Neuron (in vitro differentiated cells): ENCODE measurements around the gene LGR6.

Experiments
- H2AFZ ChIP-seq: one replicate; pipeline ENCODE4 v1.6.1; 2013; ENCODE audit warnings: low read depth, mild to moderate bottlenecking, inconsistent platforms, low read length, moderate library complexity
- H3K27me3 ChIP-seq: one replicate; pipeline ENCODE4 v1.6.1; 2013; ENCODE audit warnings: low read length; ENCODE audit not compliant: insufficient read depth
- H3K36me3 ChIP-seq: one replicate; pipeline ENCODE4 v1.6.1; 2013; ENCODE audit warnings: low read length; ENCODE audit not compliant: insufficient read depth
- H3K4me1 ChIP-seq: one replicate; pipeline ENCODE4 v1.6.1; 2013; ENCODE audit warnings: low read length; ENCODE audit not compliant: insufficient read depth
- H3K4me3 ChIP-seq: 2 replicates; pipeline ENCODE4 v1.5.1; 2013; ENCODE audit warnings: mild to moderate bottlenecking, low read length, moderate library complexity
- H3K9me3 ChIP-seq: one replicate; pipeline ENCODE4 v1.6.1; 2013; ENCODE audit warnings: low read length

Gene LGR6

DNA sequence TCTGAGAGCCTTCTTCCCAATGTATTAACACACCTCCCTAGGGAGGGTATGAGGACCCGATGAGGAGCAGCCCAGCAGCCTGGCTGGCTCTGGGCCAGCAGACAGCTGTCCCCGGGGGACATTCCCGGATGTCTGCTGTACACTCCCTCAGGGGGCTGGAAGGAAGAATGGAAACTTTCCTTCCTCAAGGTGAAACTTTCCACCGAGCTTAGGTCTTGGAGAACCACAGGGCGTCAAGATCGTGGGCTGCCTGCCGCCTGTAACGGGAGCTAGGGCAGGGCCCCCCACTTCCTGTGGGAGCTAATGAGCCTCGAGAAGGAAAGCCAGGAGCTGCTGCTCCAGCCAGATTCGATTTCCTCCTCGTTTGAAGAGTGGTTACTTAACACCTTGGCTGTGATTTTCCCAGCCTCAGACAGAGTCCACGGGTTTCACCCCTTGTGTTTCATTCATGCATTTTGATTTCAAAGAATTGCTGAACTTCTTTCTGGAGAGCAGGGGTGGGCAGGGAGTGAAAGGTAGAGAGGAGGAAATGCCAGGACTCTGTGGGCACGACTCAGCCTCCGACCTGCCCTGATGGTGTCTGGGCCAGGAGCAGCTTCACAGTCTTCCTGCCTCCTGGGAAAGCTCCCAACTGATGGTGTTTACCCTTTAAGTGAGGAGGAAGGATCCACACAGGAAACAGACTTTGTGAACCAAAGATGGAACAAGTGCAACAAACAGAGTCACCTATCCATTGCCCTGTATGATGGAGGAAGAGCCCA, 118.5 kb downstream of the LGR6 start:
- Histone ChIP-seq H3K4me1 (no peaks in the 10 kb centered on the region), H3K4me3 (no peak overlapping the region), H2AFZ (no peak overlapping the region), H3K27me3 (peaks cover 17% of the 10 kb centered on the region), H3K36me3 (no peaks in the 10 kb centered on the region), H3K9me3 (no peaks in the 10 kb centered on the region)

DNA sequence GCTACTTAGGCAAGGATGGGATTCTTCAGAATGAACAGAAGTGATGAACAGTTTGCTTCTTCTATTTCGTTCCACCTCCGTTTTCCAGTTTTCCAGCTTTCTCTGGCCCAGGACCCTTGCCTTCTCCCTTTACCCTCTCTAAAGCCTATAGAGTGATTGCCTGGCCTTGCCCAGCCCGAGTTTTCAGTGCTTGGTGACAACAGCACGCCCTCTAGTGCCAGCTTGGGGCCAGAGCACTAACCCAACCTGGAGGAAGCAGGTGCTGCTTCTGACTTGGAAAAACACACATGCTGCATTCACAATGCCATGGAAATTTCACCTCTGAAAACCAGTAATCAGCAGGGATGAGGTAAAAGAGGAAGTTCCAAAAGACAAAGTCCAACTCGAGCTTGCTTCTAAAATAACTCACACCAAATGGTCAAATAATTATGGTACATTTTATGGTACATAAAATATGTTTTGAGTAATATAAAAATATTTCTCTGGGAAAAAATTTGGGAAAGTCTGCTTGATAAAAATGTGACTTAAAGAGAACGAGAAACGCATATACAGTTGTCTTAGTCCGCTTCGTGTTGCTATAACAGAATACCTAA, 122.1 kb downstream of the LGR6 start:
- Histone ChIP-seq H3K27me3 (peaks cover 10% of the 10 kb centered on the region), H3K36me3 (no peaks in the 10 kb centered on the region), H3K9me3 (no peaks in the 10 kb centered on the region), H3K4me3 (no peak overlapping the region), H2AFZ (no peak overlapping the region), H3K4me1 (no peaks in the 10 kb centered on the region)

DNA sequence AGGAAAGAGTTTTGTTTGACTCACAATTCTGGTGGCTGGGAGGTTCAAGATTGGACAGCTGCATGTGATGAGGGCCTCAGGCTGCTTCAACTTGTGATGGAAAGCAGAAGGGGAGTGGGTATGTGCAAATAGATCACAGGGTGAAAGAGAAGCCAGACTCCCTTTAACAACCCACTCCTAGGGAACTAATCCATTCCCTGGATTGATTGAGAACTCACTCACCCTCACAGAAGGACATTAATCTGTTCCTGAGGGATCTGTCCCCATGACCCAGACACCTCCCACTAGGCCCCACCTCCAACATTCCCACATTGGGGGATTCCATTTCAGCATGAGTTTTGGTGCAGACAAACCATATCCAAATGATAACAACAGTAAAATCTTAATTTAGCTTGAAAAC, 122.6 kb downstream of the LGR6 start:
- Histone ChIP-seq H3K4me1 (no peaks in the 10 kb centered on the region), H3K9me3 (no peaks in the 10 kb centered on the region), H3K4me3 (no peak overlapping the region), H2AFZ (no peak overlapping the region), H3K27me3 (peaks cover 10% of the 10 kb centered on the region), H3K36me3 (no peaks in the 10 kb centered on the region)

DNA sequence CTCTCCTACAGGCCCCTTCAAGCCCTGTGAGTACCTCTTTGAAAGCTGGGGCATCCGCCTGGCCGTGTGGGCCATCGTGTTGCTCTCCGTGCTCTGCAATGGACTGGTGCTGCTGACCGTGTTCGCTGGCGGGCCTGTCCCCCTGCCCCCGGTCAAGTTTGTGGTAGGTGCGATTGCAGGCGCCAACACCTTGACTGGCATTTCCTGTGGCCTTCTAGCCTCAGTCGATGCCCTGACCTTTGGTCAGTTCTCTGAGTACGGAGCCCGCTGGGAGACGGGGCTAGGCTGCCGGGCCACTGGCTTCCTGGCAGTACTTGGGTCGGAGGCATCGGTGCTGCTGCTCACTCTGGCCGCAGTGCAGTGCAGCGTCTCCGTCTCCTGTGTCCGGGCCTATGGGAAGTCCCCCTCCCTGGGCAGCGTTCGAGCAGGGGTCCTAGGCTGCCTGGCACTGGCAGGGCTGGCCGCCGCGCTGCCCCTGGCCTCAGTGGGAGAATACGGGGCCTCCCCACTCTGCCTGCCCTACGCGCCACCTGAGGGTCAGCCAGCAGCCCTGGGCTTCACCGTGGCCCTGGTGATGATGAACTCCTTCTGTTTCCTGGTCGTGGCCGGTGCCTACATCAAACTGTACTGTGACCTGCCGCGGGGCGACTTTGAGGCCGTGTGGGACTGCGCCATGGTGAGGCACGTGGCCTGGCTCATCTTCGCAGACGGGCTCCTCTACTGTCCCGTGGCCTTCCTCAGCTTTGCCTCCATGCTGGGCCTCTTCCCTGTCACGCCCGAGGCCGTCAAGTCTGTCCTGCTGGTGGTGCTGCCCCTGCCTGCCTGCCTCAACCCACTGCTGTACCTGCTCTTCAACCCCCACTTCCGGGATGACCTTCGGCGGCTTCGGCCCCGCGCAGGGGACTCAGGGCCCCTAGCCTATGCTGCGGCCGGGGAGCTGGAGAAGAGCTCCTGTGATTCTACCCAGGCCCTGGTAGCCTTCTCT, 124.6 kb downstream of the LGR6 start:
- H3K36me3 ChIP-seq, result no peaks in the 10 kb centered on the region
- H2AFZ ChIP-seq, result no peak overlapping the region
- peaks cover 10% of the 10 kb centered on the region for H3K27me3 ChIP-seq
- H3K9me3 ChIP-seq, result no peaks in the 10 kb centered on the region
- H3K4me1 ChIP-seq, result no peaks in the 10 kb centered on the region
- H3K4me3 ChIP-seq, result no peak overlapping the region

DNA sequence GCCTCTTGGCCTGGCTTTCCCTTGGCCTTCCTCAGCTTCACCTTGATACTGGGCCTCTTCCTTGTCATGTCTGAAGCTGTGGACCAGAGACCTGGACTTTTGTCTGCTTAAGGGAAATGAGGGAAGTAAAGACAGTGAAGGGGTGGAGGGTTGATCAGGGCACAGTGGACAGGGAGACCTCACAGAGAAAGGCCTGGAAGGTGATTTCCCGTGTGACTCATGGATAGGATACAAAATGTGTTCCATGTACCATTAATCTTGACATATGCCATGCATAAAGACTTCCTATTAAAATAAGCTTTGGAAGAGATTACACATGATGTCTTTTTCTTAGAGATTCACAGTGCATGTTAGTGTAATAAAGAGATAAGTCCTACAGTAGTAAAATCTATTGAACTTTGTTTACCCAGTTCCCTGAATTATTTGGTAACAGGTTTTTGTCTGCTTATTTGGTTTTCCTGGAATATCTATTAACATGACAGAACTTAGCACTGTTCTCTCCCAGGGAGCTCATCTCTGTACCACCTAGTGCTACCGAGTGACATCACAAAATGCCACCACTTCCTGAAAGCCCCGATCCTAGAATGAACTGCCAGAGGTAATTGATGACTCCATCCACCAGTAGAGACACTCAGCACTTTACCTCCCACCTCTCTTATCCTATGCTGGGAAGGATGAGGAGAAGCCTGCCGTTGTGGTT, 125.9 kb downstream of the LGR6 start:
- no peak overlapping the region for H2AFZ ChIP-seq
- no peaks in the 10 kb centered on the region for H3K9me3 ChIP-seq
- no peaks in the 10 kb centered on the region for H3K36me3 ChIP-seq
- peaks cover 10% of the 10 kb centered on the region for H3K27me3 ChIP-seq
- no peaks in the 10 kb centered on the region for H3K4me1 ChIP-seq
- no peak overlapping the region for H3K4me3 ChIP-seq

DNA sequence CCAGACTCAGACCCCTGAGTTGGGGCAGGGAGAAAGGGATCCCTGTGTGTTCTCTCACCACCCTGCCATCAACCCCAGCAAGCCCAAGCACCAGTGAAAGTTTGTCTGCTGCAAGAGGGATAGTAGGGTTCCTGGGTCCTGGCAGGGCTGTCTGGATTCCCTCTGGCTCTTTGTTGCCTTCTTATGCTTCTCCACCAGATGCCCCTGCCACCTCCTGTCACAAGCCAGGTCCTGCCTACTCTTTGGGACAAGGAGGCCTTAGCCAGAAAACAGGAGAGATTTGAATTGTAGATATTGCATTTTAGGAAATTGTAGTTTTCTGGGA, 126.4 kb downstream of the LGR6 start:
- H3K9me3 ChIP-seq, result no peaks in the 10 kb centered on the region
- H3K27me3 ChIP-seq, result peaks cover 10% of the 10 kb centered on the region
- no peaks in the 10 kb centered on the region for H3K36me3 ChIP-seq
- H3K4me1 ChIP-seq, result no peaks in the 10 kb centered on the region
- no peak overlapping the region for H3K4me3 ChIP-seq
- H2AFZ ChIP-seq, result no peak overlapping the region

DNA sequence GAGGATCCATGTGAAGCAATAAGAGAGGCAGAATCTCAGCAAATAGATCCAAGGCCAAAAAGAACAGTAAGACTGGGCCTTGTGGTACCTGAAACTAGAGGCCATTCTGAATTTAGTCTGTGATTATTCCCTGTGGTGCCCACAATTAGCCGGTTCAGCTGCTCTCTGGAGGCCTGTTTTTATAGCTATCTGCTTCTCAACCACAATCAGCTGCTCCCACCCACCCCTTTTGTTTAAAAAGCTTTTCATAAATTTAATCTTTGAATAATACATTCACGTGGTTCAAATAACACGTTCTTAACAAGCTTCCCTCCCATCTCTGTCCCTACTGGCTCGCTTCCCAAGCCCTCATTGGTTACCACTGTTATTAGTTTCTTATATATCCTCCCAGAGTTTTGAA, 130.1 kb downstream of the LGR6 start:
- Histone ChIP-seq H3K27me3 (peaks cover 6% of the 10 kb centered on the region), H2AFZ (no peak overlapping the region), H3K4me1 (no peaks in the 10 kb centered on the region)

DNA sequence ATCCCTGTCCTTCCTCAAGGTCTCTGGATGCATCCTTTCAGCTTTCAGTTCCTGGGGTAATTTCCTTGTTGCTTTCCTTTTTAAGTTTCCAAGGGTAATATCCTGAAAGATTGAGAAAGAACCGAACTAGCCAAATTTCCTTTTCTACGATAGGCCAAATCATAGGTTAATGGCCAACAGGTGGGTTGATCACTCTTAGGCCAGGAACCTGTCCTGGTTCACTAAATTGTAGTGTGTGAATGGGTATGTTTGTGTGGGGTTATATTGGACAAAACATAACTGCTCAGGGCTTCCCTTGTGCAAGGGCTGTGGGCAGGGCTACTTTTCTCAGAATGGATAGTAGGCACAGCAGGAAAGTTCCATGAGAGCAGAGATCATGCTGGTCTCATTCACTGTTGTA, 131.0 kb downstream of the LGR6 start:
- peaks cover 6% of the 10 kb centered on the region for H3K27me3 ChIP-seq
- peaks cover 3% of the 10 kb centered on the region for H3K36me3 ChIP-seq
- H3K9me3 ChIP-seq, result no peaks in the 10 kb centered on the region
- no peak overlapping the region for H2AFZ ChIP-seq
- no peak overlapping the region for H3K4me3 ChIP-seq
- no peaks in the 10 kb centered on the region for H3K4me1 ChIP-seq

More for the DNA sequence above, 130.1 kb downstream of the LGR6 start:
- Histone ChIP-seq H3K36me3 (no peaks in the 10 kb centered on the region), H3K9me3 (no peaks in the 10 kb centered on the region), H3K4me3 (no peak overlapping the region)

DNA sequence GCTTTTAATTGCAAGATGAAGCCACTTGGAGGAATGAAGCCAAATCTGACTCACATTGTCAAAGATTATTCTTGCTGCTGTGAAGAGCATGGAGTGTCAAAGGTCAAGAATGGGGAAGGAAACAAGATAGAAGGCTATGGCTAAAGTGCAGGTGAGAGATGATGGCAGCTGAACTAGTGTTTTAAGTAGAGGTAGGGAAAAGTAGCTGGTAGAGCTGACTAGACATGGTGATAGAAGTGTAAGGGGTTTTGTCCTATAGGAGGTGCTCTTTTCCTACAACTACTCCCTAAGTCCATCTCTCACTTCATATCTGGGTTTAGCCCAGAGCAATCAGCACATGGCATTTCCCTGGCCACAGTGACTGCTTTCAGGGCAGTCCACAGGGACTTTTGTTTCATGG, 136.3 kb downstream of the LGR6 start:
- H3K36me3 ChIP-seq, result peaks cover 50% of the 10 kb centered on the region
- H3K4me1 ChIP-seq, result no peaks in the 10 kb centered on the region
- H2AFZ ChIP-seq, result no peak overlapping the region
- H3K9me3 ChIP-seq, result no peaks in the 10 kb centered on the region
- H3K4me3 ChIP-seq, result no peak overlapping the region
- no peaks in the 10 kb centered on the region for H3K27me3 ChIP-seq

DNA sequence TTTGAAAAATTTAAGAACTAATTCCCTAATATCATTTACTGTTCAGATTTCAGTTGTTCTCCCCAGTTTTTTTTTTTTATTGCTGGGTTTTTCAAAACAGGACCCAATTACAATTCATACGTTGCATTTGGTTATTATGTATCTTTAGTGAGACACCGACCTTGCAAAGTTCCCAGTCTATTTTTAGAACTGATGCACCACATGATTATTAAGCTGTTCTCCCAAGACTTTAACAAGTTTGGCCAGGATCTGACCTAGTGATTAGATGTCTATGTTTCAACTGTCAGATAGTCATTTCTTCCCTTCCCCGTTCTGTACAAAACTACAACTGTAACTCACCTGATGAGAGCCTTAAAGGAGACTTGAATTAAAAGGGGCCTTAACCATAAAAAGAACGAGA, 140.3 kb downstream of the LGR6 start:
- H2AFZ ChIP-seq, result no peak overlapping the region
- no peaks in the 10 kb centered on the region for H3K4me1 ChIP-seq
- no peaks in the 10 kb centered on the region for H3K9me3 ChIP-seq
- H3K4me3 ChIP-seq, result no peak overlapping the region
- peaks cover 60% of the 10 kb centered on the region for H3K36me3 ChIP-seq
- H3K27me3 ChIP-seq, result no peaks in the 10 kb centered on the region

DNA sequence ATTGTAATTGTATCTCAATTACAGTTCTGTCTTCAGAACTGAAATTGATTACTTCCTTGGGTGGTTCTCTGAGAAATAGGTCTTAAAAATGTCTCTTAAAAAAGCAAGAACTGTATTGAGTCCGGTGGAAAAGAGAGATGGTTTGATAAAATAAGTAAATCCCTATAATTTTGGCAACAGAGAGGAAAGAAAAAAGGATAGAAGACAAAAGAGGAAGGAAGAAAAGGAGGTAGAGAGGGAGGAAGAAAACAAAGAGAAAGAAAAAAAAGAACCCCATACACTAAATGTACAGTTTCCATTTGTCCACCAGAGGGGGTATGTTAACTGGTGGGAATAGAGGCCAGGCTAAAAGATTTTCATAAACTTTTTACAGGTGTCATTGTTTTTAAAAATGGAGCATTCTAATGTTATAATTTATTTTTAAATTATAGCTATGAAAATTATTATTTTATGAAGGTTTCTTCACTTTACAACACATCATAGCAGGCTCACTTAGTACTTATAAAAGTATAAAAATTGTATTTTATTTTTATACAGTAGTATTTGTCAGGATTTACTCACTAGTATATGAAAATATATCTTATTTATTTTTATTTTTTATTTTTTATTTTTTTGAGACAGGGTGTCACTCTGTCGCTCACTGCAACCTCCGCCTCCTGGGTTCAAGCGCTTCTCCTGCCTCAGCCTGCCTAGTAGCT, 150.2 kb downstream of the LGR6 start:
- Histone ChIP-seq H3K27me3 (no peaks in the 10 kb centered on the region), H2AFZ (peak overlapping the region; percentile 63), H3K9me3 (no peaks in the 10 kb centered on the region), H3K36me3 (no peaks in the 10 kb centered on the region), H3K4me1 (peaks cover 7% of the 10 kb centered on the region), H3K4me3 (no peak overlapping the region)

DNA sequence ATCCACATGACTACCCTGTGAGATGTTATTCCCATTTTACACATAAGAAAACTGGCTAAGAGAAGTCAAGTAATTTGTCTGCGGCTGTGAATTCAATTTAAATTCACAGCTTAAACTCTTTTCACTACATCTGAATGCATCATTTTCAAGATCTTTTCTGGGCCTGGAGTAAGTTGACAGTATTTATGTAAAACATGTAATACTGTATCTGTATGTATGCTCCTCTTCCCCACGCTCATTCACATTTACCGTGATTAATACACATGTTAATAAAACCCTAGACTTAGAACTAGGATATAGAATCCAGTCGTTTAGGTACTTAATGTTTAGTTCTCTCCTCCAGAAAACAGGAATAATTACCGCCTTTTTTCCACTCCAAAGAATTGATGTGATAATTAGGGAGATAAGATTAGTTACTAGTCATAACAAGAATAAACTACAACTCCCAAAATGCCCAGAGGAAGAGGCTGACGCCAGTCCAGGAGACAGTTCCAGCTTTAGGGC, 154.5 kb downstream of the LGR6 start:
- Histone ChIP-seq H3K27me3 (no peaks in the 10 kb centered on the region), H3K36me3 (no peaks in the 10 kb centered on the region), H3K4me3 (peak overlapping the region; percentile 70), H3K9me3 (no peaks in the 10 kb centered on the region), H3K4me1 (peaks cover 13% of the 10 kb centered on the region), H2AFZ (peak overlapping the region; percentile 39)
